Endothelial cell of umbilical vein (primary cell): ENCODE data around the gene SPOP. TPM values are rescaled to one million over a fixed set of nuclear protein-coding genes. Genes with fewer than 3 reads are reported as not detected.

ENCODE experiments used
- BruUV-seq: library from RNA; stranded (reverse); fragments of 400-500 nt; replicated peaks from 2 replicates; lab custom pipeline; 2021; lab: Mats Ljungman, UMichigan
- CTCF ChIA-PET: fragments of 300-600, 350-600 bp; sonication (Branson Sonifier 250); formaldehyde crosslinking; loops from one replicate; lab custom pipeline; 2021; ENCODE audit warnings: antibody characterized with exemption, inconsistent platforms; lab: Charles Lee
- POLR2A ChIA-PET: fragments of 300-600, 350-600 bp; sonication (Branson Sonifier 250); formaldehyde crosslinking; loops from one replicate; lab custom pipeline; 2021; ENCODE audit warnings: antibody characterized with exemption, inconsistent platforms; lab: Charles Lee
- DNase-seq: peaks from one replicate; pipeline ENCODE4 v3.0.0-alpha.2; 2011; ENCODE audit warnings: low read depth, low spot score
- FAIRE-seq: peaks from 2 replicates; lab custom pipeline; 2011; peaks lifted over from hg19 to GRCh38; lab: Jason Lieb, UNC
- H2AFZ ChIP-seq: 2 replicates; pipeline ENCODE4 v1.6.0; 2012; ENCODE audit warnings: low read depth, low read length, control low read depth, inconsistent platforms
- H3K27ac ChIP-seq: 2 replicates; pipeline ENCODE4 v1.5.1; 2011; ENCODE audit warnings: low read depth, mild to moderate bottlenecking, control low read depth, low read length, moderate library complexity; ENCODE audit not compliant: insufficient read depth
- H3K27me3 ChIP-seq, 2 experiments: 2 replicates each; pipeline versions ENCODE4 v1.6.0 to v1.6.1; 2011; ENCODE audit warnings: low read length in 2 of 2, mixed read lengths in 1 of 2; ENCODE audit not compliant: control insufficient read depth in 2 of 2, insufficient read depth in 2 of 2
- H3K36me3 ChIP-seq, 2 experiments: 2 replicates in 1 of 2; 3 replicates in 1 of 2; pipeline ENCODE4 v1.5.1; 2011; ENCODE audit warnings: low read length in 2 of 2, mild to moderate bottlenecking in 1 of 2, moderate library complexity in 1 of 2; ENCODE audit not compliant: control insufficient read depth in 2 of 2, insufficient read depth in 2 of 2; ENCODE audit errors: extremely low read depth in 1 of 2
- H3K4me1 ChIP-seq: 3 replicates; pipeline ENCODE4 v1.5.1; 2011; ENCODE audit warnings: mild to moderate bottlenecking, low read length; ENCODE audit not compliant: control insufficient read depth, insufficient read depth; ENCODE audit errors: extremely low read depth
- H3K4me2 ChIP-seq: 2 replicates; pipeline ENCODE4 v1.6.1; 2011; ENCODE audit warnings: low read length, control low read depth, mixed read lengths; ENCODE audit not compliant: insufficient read depth
- H3K4me3 ChIP-seq, 3 experiments: fragments of 200-600 bp in 1 of 3; sonication (generic), shearing (Covaris generic) in 1 of 3; replicated peaks in 1 of 3; 2 replicates each; pipeline ENCODE4 v1.5.1; 2011 to 2016; ENCODE audit warnings: control low read depth in 3 of 3, low read length in 3 of 3, mild to moderate bottlenecking in 2 of 3, inconsistent platforms in 1 of 3, low read depth in 1 of 3, moderate library complexity in 1 of 3; ENCODE audit not compliant: insufficient read depth in 1 of 3
- H3K79me2 ChIP-seq: 2 replicates; pipeline ENCODE4 v1.6.0; 2012; ENCODE audit warnings: low read length, inconsistent platforms; ENCODE audit not compliant: control insufficient read depth, insufficient read depth
- H3K9ac ChIP-seq: replicated peaks from 2 replicates; pipeline ENCODE3; 2011; ENCODE audit warnings: low read length, control low read depth; ENCODE audit not compliant: insufficient read depth; ENCODE audit errors: extremely low read depth
- H3K9me1 ChIP-seq: replicated peaks from 3 replicates; pipeline ENCODE4 v1.6.0; 2011; ENCODE audit warnings: mild to moderate bottlenecking, low read length; ENCODE audit not compliant: control insufficient read depth, insufficient read depth; ENCODE audit errors: extremely low read depth
- H3K9me3 ChIP-seq: replicated peaks from 2 replicates; pipeline ENCODE4 v1.5.1; 2012; ENCODE audit warnings: low read length, inconsistent platforms; ENCODE audit not compliant: control insufficient read depth, insufficient read depth
- H4K20me1 ChIP-seq: replicated peaks from 2 replicates; pipeline ENCODE3; 2011; ENCODE audit warnings: mild to moderate bottlenecking, low read length; ENCODE audit not compliant: control insufficient read depth, insufficient read depth; ENCODE audit errors: extremely low read depth
- EZH2 ChIP-seq: IDR thresholded peaks from 2 replicates; pipeline ENCODE4 v1.6.1; 2012; ENCODE audit warnings: borderline replicate concordance, low read depth, mild to moderate bottlenecking, moderate library complexity, low read length, inconsistent platforms; ENCODE audit not compliant: severe bottlenecking
- FOS ChIP-seq: IDR thresholded peaks from 2 replicates; pipeline ENCODE4 v1.6.1; 2011; ENCODE audit warnings: mild to moderate bottlenecking, low read length, moderate library complexity, borderline replicate concordance; ENCODE audit not compliant: insufficient read depth
- GATA2 ChIP-seq: IDR thresholded peaks from 2 replicates; pipeline ENCODE4 v1.7.0; 2011; ENCODE audit warnings: low read depth, mild to moderate bottlenecking, moderate library complexity, mixed read lengths, low read length; ENCODE audit not compliant: insufficient read length, insufficient read depth
- JUN ChIP-seq: IDR thresholded peaks from 2 replicates; pipeline ENCODE4 v1.6.1; 2011; ENCODE audit warnings: borderline replicate concordance, low read depth; ENCODE audit not compliant: insufficient read length, insufficient read depth
- MYC ChIP-seq: IDR thresholded peaks from one replicate; pipeline ENCODE4 v1.6.1; 2011; ENCODE audit warnings: mild to moderate bottlenecking, low read depth, low read length
- POLR2A ChIP-seq: IDR thresholded peaks from 2 replicates; pipeline ENCODE4 v1.6.1; 2012; ENCODE audit warnings: low read depth, mild to moderate bottlenecking, control low read depth, low read length
- POLR2AphosphoS5 ChIP-seq: IDR thresholded peaks from 2 replicates; pipeline ENCODE4 v1.6.1; 2012; ENCODE audit warnings: low read depth, mild to moderate bottlenecking, control low read depth, low read length, moderate library complexity; ENCODE audit not compliant: insufficient read depth
- dilution Hi-C: fragments of 300-500 bp; cut with MboI; formaldehyde crosslinking; loops from one replicate; pipeline ENCODE4 v1.15.0; 2019; ENCODE audit warnings: low sequenced_read_pairs; ENCODE audit not compliant: extremely low pct_ligation_motif_present
- intact Hi-C: fragments of 100-400 bp; cut with micrococcal nuclease; formaldehyde crosslinking; loops from one replicate; pipeline ENCODE4 v1.10.0; 2022
- polyA plus RNA-seq, 4 experiments: library from polyadenylated mRNA; depleted of rRNA in 3 of 4; stranded (reverse) in 3 of 4; unstranded in 1 of 4; fragments of >200 nt; gene quantifications; 2 replicates each; pipeline versions ENCODE4 v1.2.1 to v1.2.3, GENCODE V29; 2011 to 2012; ENCODE audit warnings: missing spikeins in 1 of 4
- total RNA-seq: library from RNA; stranded (reverse); gene quantifications from 2 replicates; pipeline ENCODE4 v1.2.3, GENCODE V29; 2021
- TF ChIP-seq, protein P1 (sequence below): IDR thresholded peaks from 2 replicates; pipeline ENCODE4 v1.6.1; 2011; ENCODE audit not compliant: insufficient read depth, insufficient read length
- TF ChIP-seq, protein P2 (sequence below), 2 donors: IDR thresholded peaks; 1 replicate in 1 of 2; 2 replicates in 1 of 2; pipeline ENCODE4 v1.5.1; 2011; ENCODE audit warnings: low read length in 2 of 2, mild to moderate bottlenecking in 2 of 2, moderate library complexity in 2 of 2, control low read depth in 1 of 2, inconsistent platforms in 1 of 2, low read depth in 1 of 2; ENCODE audit not compliant: insufficient read depth in 1 of 2; ENCODE audit errors: extremely low read depth in 1 of 2

The SPOP gene
- total and polyA plus RNA-seq, 2 donors (not counting 3 experiments of a cell fraction or from before 2014, with no cell fraction given) = 46.9 to 61.0 TPM

DNA sequence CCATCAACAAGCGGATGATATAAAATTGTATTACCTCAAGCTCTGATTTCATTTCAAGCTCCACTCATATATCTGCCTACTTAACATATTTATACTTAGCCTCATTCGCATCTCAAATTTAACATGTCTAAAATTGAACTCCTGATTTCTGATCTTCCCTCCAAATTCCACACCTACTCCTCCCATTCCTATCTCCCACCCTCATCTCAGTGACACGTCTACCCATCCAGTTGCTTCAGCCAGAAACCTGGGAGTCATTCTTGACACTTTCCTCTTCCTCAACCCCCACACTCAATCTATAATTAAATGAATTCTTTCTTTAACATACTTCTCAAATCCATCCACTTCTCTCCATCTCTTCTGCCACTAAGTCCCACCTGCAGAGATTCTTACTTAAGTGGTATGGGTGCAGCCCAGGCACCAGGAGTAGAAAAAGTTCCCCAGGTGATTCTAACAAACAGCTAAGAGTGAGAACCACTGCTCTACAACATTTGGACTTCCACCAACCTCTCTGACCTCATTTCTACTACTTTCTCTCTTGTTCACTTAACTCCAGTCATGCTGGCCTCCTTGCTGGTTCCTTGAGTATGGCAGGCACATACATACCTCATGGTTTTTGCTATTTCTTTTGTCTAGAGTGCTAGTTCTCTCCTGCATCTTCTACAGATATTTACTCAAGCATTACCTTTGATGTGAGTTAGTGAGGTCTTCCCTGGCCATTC is 18.1 kb downstream of the SPOP start:
- Histone ChIP-seq H3K27ac (no peak overlapping the region), H3K4me2 (no peak overlapping the region), H3K4me3 (no peak overlapping the region), H3K4me1 (peaks cover 5% of the 10 kb centered on the region), H3K9me1 (no peaks in the 10 kb centered on the region), H3K9ac (no peak overlapping the region), H3K79me2 (peaks cover 54% of the 10 kb centered on the region), H3K27me3 (no peaks in the 10 kb centered on the region), H4K20me1 (peaks cover 4% of the 10 kb centered on the region), H3K9me3 (no peaks in the 10 kb centered on the region), H2AFZ (no peak overlapping the region), H3K36me3 (peaks cover 0 to 2% of the 10 kb centered on the region in 2 experiments)
- dilution Hi-C loops = no loop called here
- no TSS peak for BruUV-seq
- FAIRE-seq (no peak), DNase-seq (no peak)
- TF ChIP-seq, protein P1, sequence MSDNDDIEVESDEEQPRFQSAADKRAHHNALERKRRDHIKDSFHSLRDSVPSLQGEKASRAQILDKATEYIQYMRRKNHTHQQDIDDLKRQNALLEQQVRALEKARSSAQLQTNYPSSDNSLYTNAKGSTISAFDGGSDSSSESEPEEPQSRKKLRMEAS = no peak
- TF ChIP-seq GATA2 (no peak), POLR2A (no peak)
- intact Hi-C loops = no loop called here
- ChIA-PET POLR2A (interaction anchor here (0.6 kb wide), 1 partner anchor 17 kb away, joined by 4 read pairs; no protein-coding TSS in a partner anchor), CTCF (no interaction called here)

DNA sequence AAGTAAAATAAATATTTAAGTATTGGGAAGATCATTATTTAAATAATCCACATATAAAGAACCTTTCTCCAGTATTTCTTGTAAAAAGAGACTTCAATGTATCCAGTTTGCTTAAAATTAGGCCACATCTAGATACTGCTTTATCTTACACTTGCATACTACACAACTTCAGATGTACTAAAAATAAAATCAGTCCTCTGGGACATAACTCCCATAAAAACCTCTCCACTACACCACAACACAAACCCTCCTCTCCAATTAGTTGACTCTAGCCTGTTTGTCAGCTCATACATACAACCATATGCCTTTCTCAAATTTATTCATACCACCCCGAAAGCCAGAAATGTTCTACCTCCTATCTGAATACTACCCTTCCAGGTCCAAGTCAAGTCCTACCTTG is 21.6 kb downstream of the SPOP start:
- no peak overlapping the region for H2AFZ ChIP-seq
- H3K4me1 ChIP-seq = no peaks in the 10 kb centered on the region
- no peak overlapping the region for H3K4me3 ChIP-seq
- TF ChIP-seq EZH2 (no peak), FOS (no peak), POLR2AphosphoS5 (no peak), MYC (no peak), GATA2 (no peak), JUN (no peak), POLR2A (no peak)
- TF ChIP-seq, protein P2, sequence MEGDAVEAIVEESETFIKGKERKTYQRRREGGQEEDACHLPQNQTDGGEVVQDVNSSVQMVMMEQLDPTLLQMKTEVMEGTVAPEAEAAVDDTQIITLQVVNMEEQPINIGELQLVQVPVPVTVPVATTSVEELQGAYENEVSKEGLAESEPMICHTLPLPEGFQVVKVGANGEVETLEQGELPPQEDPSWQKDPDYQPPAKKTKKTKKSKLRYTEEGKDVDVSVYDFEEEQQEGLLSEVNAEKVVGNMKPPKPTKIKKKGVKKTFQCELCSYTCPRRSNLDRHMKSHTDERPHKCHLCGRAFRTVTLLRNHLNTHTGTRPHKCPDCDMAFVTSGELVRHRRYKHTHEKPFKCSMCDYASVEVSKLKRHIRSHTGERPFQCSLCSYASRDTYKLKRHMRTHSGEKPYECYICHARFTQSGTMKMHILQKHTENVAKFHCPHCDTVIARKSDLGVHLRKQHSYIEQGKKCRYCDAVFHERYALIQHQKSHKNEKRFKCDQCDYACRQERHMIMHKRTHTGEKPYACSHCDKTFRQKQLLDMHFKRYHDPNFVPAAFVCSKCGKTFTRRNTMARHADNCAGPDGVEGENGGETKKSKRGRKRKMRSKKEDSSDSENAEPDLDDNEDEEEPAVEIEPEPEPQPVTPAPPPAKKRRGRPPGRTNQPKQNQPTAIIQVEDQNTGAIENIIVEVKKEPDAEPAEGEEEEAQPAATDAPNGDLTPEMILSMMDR (IDR thresholded peaks at IDR 0.05; ENCODE audit: extremely low read depth in 1 of 2, insufficient read depth in 1 of 2, low read depth in 1 of 2, low read length in 2 of 2) = no peak
- TF ChIP-seq, protein P1 = no peak
- peaks cover 0 to 2% of the 10 kb centered on the region in 2 experiments for H3K36me3 ChIP-seq
- H3K9me1 ChIP-seq = no peaks in the 10 kb centered on the region
- POLR2A ChIA-PET = no interaction called here
- H4K20me1 ChIP-seq = peaks cover 4% of the 10 kb centered on the region
- no peaks in the 10 kb centered on the region for H3K27me3 ChIP-seq
- no TSS peak for BruUV-seq
- intact Hi-C loops (no loop called here), dilution Hi-C loops (no loop called here)
- CTCF ChIA-PET = no interaction called here
- FAIRE-seq (no peak), DNase-seq (no peak)
- peaks cover 63% of the 10 kb centered on the region for H3K79me2 ChIP-seq
- no peak overlapping the region for H3K27ac ChIP-seq
- no peak overlapping the region for H3K9ac ChIP-seq
- no peaks in the 10 kb centered on the region for H3K9me3 ChIP-seq
- no peak overlapping the region for H3K4me2 ChIP-seq
